ENCODE measurements around the gene HYAL2. TPM values are rescaled to one million over a fixed set of nuclear protein-coding genes. Genes with fewer than 3 reads are reported as not detected.

HYAL2 gene
- total and polyA plus RNA-seq, 9 of the 15 experiments (the other 6 are each of a cell fraction or from before 2014, with no cell fraction given), result 0.36 to 22.7 (median 11.4) TPM; not detected in 1

DNA sequence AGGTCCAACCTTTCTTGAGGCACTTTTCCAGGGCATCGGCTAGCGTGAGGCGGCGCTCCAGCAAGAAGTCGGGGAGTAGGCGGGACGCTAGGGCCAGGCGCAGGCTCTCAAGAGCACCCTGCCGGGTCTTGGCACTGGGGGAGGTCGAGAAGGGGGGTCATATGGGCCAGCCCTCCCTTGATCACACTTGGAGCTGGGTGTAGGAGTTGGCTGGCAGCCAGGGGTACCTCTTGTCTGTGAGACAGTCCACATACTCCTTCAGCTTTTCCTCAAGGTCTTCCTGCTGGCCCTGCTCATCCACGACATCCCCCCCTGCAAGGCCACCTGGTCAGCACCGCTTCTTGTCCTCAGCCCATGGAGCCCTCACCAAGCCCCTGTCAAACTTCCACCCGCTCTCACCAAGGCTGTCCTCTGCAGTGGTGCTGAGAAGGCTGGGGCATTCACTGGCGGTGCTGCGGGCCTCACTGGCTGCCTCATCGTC, 32.3 kb downstream of the HYAL2 start:
- no peak overlapping the region for H3K4me2 ChIP-seq (ENCODE audit: insufficient read depth, low read length)
- no peak for DNase-seq (ENCODE audit: extremely low read depth in 1 of 4, low spot score in 3 of 4)
- in situ Hi-C loops (cut with MboI), result no loop called here

More for the DNA sequence above, 32.3 kb downstream of the HYAL2 start:
- no peaks in the 10 kb centered on the region for H3K27me3 ChIP-seq (ENCODE audit: control insufficient read depth in 2 of 2, insufficient read depth in 2 of 2, low read length in 2 of 2)
- peaks cover 49% of the 10 kb centered on the region; the same call in 2 of the 3 replicates for H3K36me3 ChIP-seq (ENCODE audit: control insufficient read depth, insufficient read depth, low read length)
- no peak overlapping the region; the same call in 1 of the 2 replicates for H3K4me3 ChIP-seq
- no peaks in the 10 kb centered on the region for H3K9me3 ChIP-seq (replicated peaks; ENCODE audit: control insufficient read depth, insufficient read depth, low read depth, low read length)
- 92% methylated on average over 6 of the region's 16 CpGs for WGBS (ENCODE audit: insufficient coverage, low coverage, missing lambda C conversion rate)
- H3K4me1 ChIP-seq (replicated peaks in 1 of 2; ENCODE audit: control insufficient read depth in 2 of 2, insufficient read depth in 2 of 2, low read length in 2 of 2), result peaks cover 8 to 62% of the 10 kb centered on the region in 2 experiments; a peak in 3 of 5 replicates
- H4K20me1 ChIP-seq (replicated peaks; ENCODE audit: control insufficient read depth, insufficient read depth, low read length), result no peaks in the 10 kb centered on the region
- H3K27ac ChIP-seq (ENCODE audit: extremely low read depth, low read depth, low read length), result no peak overlapping the region
- ATAC-seq, result no peak
- H3K79me2 ChIP-seq (ENCODE audit: control insufficient read depth, insufficient read depth, low read length), result peaks cover 30% of the 10 kb centered on the region
- ChIA-PET POLR2A (no interaction called here), CTCF (ENCODE audit: low intra/inter-chr PET ratio) (no interaction called here)
- intact Hi-C loops (cut with micrococcal nuclease), result no loop called here
- no peak for FAIRE-seq
- H3K9me1 ChIP-seq (ENCODE audit: control insufficient read depth, insufficient read depth, low read length), result no peaks in the 10 kb centered on the region
- no TSS peak for BruUV-seq (replicated peaks)
- no peak overlapping the region for H2AFZ ChIP-seq (ENCODE audit: low read depth, low read length)
- TF ChIP-seq, protein P1, sequence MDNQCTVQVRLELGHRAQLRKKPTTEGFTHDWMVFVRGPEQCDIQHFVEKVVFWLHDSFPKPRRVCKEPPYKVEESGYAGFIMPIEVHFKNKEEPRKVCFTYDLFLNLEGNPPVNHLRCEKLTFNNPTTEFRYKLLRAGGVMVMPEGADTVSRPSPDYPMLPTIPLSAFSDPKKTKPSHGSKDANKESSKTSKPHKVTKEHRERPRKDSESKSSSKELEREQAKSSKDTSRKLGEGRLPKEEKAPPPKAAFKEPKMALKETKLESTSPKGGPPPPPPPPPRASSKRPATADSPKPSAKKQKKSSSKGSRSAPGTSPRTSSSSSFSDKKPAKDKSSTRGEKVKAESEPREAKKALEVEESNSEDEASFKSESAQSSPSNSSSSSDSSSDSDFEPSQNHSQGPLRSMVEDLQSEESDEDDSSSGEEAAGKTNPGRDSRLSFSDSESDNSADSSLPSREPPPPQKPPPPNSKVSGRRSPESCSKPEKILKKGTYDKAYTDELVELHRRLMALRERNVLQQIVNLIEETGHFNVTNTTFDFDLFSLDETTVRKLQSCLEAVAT (IDR thresholded peaks at IDR 0.05), result no peak
- TF ChIP-seq NFIC (IDR thresholded peaks at IDR 0.05), result peak; percentile 50
- no peak for TF ChIP-seq HDAC1 (IDR thresholded peaks at IDR 0.05)
- TF ChIP-seq ZNF75A (CRISPR knock-in tag; IDR thresholded peaks at IDR 0.05), result no peak
- TF ChIP-seq POLR2G (IDR thresholded peaks at IDR 0.05; ENCODE audit: low read depth, low read length), result peak; percentile 32; the same call in 1 of the 2 replicates
- no peak for TF ChIP-seq CBX1 (IDR thresholded peaks at IDR 0.05; ENCODE audit: low read depth)
- TF ChIP-seq, protein P2, sequence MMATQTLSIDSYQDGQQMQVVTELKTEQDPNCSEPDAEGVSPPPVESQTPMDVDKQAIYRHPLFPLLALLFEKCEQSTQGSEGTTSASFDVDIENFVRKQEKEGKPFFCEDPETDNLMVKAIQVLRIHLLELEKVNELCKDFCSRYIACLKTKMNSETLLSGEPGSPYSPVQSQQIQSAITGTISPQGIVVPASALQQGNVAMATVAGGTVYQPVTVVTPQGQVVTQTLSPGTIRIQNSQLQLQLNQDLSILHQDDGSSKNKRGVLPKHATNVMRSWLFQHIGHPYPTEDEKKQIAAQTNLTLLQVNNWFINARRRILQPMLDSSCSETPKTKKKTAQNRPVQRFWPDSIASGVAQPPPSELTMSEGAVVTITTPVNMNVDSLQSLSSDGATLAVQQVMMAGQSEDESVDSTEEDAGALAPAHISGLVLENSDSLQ (IDR thresholded peaks at IDR 0.05), result no peak
- TF ChIP-seq ZKSCAN8 (CRISPR knock-in tag; IDR thresholded peaks at IDR 0.05), result no peak
- TF ChIP-seq NFE2 (IDR thresholded peaks at IDR 0.05; ENCODE audit: low read depth), result no peak
- peak; percentile 44 for TF ChIP-seq RBFOX2 (IDR thresholded peaks at IDR 0.05; ENCODE audit: low read depth, low read length)
- peak overlapping the region in 1 of 2 experiments; percentile 81; a peak in 2 of 4 replicates for H3K9ac ChIP-seq (ENCODE audit: insufficient read depth in 1 of 2, low read depth in 2 of 2, low read length in 2 of 2)
